AG04450 (cell line): Measurements from ENCODE around the gene CCNQ. TPM values are rescaled to one million over a fixed set of nuclear protein-coding genes. Genes with fewer than 3 reads are reported as not detected.

ENCODE experiments used
- CTCF ChIA-PET: fragments of 300-600, 350-600 bp; formaldehyde crosslinking; extraction: SDS; loops from one replicate; lab custom pipeline; 2022; ENCODE audit warnings: antibody characterized with exemption, inconsistent platforms; lab: Charles Lee
- POLR2A ChIA-PET: fragments of 350-600 bp; formaldehyde crosslinking; extraction: SDS; loops from one replicate; lab custom pipeline; 2021; ENCODE audit warnings: antibody characterized with exemption, inconsistent platforms; lab: Yijun Ruan, JAX
- DNase-seq: peaks from one replicate; pipeline ENCODE4 v3.0.0-alpha.2; 2011; ENCODE audit warnings: low read depth, low spot score
- H3K27ac ChIP-seq: one replicate; pipeline ENCODE4 v1.5.1; 2012; ENCODE audit warnings: low read depth, low read length, control low read depth
- H3K27me3 ChIP-seq: one replicate; pipeline ENCODE4 v1.6.0; 2012; ENCODE audit warnings: low read length; ENCODE audit not compliant: control insufficient read depth, insufficient read depth
- H3K4me3 ChIP-seq: 2 replicates; pipeline ENCODE4 v1.5.1; 2011; ENCODE audit warnings: mild to moderate bottlenecking, low read depth, low read length, control low read depth
- H3K9me3 ChIP-seq: 2 replicates; pipeline ENCODE4 v1.5.1; 2012; ENCODE audit warnings: low read length; ENCODE audit not compliant: control insufficient read depth, insufficient read depth
- CTCF ChIP-seq: IDR thresholded peaks from 2 replicates; pipeline ENCODE4 v1.5.1; 2011; ENCODE audit warnings: low read depth, low read length, control low read depth, inconsistent platforms
- polyA plus RNA-seq: library from polyadenylated mRNA; depleted of rRNA; stranded (reverse); fragments of >200 nt; gene quantifications from 2 replicates; pipeline ENCODE4 v1.2.3, GENCODE V29; 2011

The CCNQ gene
- polyA plus RNA-seq, 1 experiment, result 23.6 TPM

- no peak for TF ChIP-seq CTCF
- CTCF ChIA-PET, result no interaction called here
- DNase-seq, result no peak
- Histone ChIP-seq H3K4me3 (no peak overlapping the region), H3K27ac (no peak overlapping the region), H3K27me3 (no peaks in the 10 kb centered on the region), H3K9me3 (no peaks in the 10 kb centered on the region)
- POLR2A ChIA-PET, result no interaction called here
Measured at GRCh38 chrX:153582896-153583295, 16.0 kb downstream of the CCNQ start.

GRCh38 chrX:153580700-153581386 is 18.1 kb downstream of the CCNQ start:
- CTCF ChIA-PET, result no interaction called here
- POLR2A ChIA-PET, result no interaction called here
- H3K4me3 ChIP-seq, result no peak overlapping the region
- DNase-seq, result no peak
- H3K9me3 ChIP-seq, result no peaks in the 10 kb centered on the region
- no peak overlapping the region for H3K27ac ChIP-seq
- no peak for TF ChIP-seq CTCF
- H3K27me3 ChIP-seq, result no peaks in the 10 kb centered on the region

GRCh38 chrX:153578889-153579288 is 20.1 kb downstream of the CCNQ start:
- H3K27ac ChIP-seq, result no peak overlapping the region
- H3K9me3 ChIP-seq, result no peaks in the 10 kb centered on the region
- no peak for TF ChIP-seq CTCF
- peaks cover 3% of the 10 kb centered on the region for H3K27me3 ChIP-seq
- POLR2A ChIA-PET, result no interaction called here
- H3K4me3 ChIP-seq, result no peak overlapping the region
- CTCF ChIA-PET, result no interaction called here
- DNase-seq, result no peak

- no peak overlapping the region for H3K4me3 ChIP-seq
- POLR2A ChIA-PET, result no interaction called here
Measured at GRCh38 chrX:153578200-153578835, 20.6 kb downstream of the CCNQ start.

More at GRCh38 chrX:153578200-153578835, 20.6 kb downstream of the CCNQ start:
- DNase-seq, result no peak
- Histone ChIP-seq H3K9me3 (no peaks in the 10 kb centered on the region), H3K27ac (no peak overlapping the region), H3K27me3 (peaks cover 6% of the 10 kb centered on the region)
- CTCF ChIA-PET, result no interaction called here
- no peak for TF ChIP-seq CTCF
